A673 (cell line): ENCODE measurements around the gene ZNF35. TPM values are rescaled to one million over a fixed set of nuclear protein-coding genes. Genes with fewer than 3 reads are reported as not detected.
A peak's percentile ranks its signal among the peaks of the same experiment; 100 is the strongest.

Experiments used
- BruUV-seq: library from RNA; stranded (reverse); fragments of 400-500 nt; replicated peaks from 2 replicates; lab custom pipeline; 2021; lab: Mats Ljungman, UMichigan
- CTCF ChIA-PET: fragments of 300-600 bp; sonication (Branson Sonifier 250); formaldehyde crosslinking; loops from one replicate; lab custom pipeline; 2022; ENCODE audit warnings: antibody characterized with exemption; lab: Charles Lee
- POLR2A ChIA-PET: fragments of 300-600 bp; sonication (Branson Sonifier 250); formaldehyde crosslinking; loops from one replicate; lab custom pipeline; 2022; ENCODE audit warnings: antibody characterized with exemption; ENCODE audit not compliant: low non-redundant PET; lab: Charles Lee
- DNase-seq: peaks from one replicate; pipeline ENCODE4 v3.0.0-alpha.2; 2015; ENCODE audit warnings: low spot score
- H3K27ac ChIP-seq: fragments of 200-600 bp; sonication (generic); 2 replicates; pipeline ENCODE4 v1.5.1; 2016; ENCODE audit warnings: mixed run types, low read depth, mild to moderate bottlenecking, mixed read lengths, antibody characterized with exemption, low read length; ENCODE audit not compliant: poor library complexity, severe bottlenecking
- H3K27me3 ChIP-seq: fragments of 200-600 bp; sonication (generic); replicated peaks from 2 replicates; pipeline ENCODE4 v1.6.1; 2017; ENCODE audit warnings: mixed run types, low read depth, mild to moderate bottlenecking, mixed read lengths, antibody characterized with exemption, low read length; ENCODE audit not compliant: insufficient read depth, poor library complexity
- H3K36me3 ChIP-seq: fragments of 200-600 bp; sonication (generic); 2 replicates; pipeline ENCODE4 v1.6.1; 2016; ENCODE audit warnings: mixed run types, mild to moderate bottlenecking, mixed read lengths, antibody characterized with exemption, low read length; ENCODE audit not compliant: insufficient read depth, poor library complexity, severe bottlenecking
- H3K4me1 ChIP-seq: fragments of 200-600 bp; sonication (generic); 2 replicates; pipeline ENCODE4 v1.6.1; 2017; ENCODE audit warnings: mixed run types, mild to moderate bottlenecking, mixed read lengths, antibody characterized with exemption, low read length; ENCODE audit not compliant: insufficient read depth, poor library complexity, severe bottlenecking
- H3K4me3 ChIP-seq: fragments of 200-600 bp; sonication (generic); 2 replicates; pipeline ENCODE4 v1.5.1; 2016; ENCODE audit warnings: low read depth, mixed run types, mild to moderate bottlenecking, mixed read lengths, low read length; ENCODE audit not compliant: poor library complexity, severe bottlenecking
- H3K9me3 ChIP-seq: fragments of 200-600 bp; sonication (generic); 2 replicates; pipeline ENCODE4 v1.6.1; 2016; ENCODE audit warnings: mixed run types, low read depth, mild to moderate bottlenecking, mixed read lengths, antibody characterized with exemption, low read length; ENCODE audit not compliant: poor library complexity, severe bottlenecking
- EZH2 ChIP-seq: fragments of 200-600 bp; sonication (generic); IDR thresholded peaks from 2 replicates; pipeline ENCODE4 v1.6.1; 2017; ENCODE audit warnings: borderline replicate concordance, low read depth, mild to moderate bottlenecking, mixed read lengths, antibody characterized with exemption, low read length; ENCODE audit not compliant: poor library complexity, severe bottlenecking
- intact Hi-C: fragments of 100-400 bp; cut with micrococcal nuclease; formaldehyde crosslinking; loops from one replicate; pipeline ENCODE4 v1.10.0; 2022; ENCODE audit not compliant: unreplicated experiment
- total RNA-seq: library from RNA; stranded (reverse); gene quantifications from 2 replicates; pipeline ENCODE4 v1.2.3, GENCODE V29; 2021
- TF ChIP-seq, protein P1 (sequence below): fragments of 300-800, 200-600 bp; sonication (generic); conservative IDR thresholded peaks from 2 replicates; pipeline ENCODE4 v1.5.1; 2017; ENCODE audit warnings: low read depth, mild to moderate bottlenecking, antibody characterized with exemption, low read length, moderate library complexity, mixed read lengths

ZNF35 gene
- total RNA-seq, 1 experiment from 2014 or later, result 11.3 TPM

DNA sequence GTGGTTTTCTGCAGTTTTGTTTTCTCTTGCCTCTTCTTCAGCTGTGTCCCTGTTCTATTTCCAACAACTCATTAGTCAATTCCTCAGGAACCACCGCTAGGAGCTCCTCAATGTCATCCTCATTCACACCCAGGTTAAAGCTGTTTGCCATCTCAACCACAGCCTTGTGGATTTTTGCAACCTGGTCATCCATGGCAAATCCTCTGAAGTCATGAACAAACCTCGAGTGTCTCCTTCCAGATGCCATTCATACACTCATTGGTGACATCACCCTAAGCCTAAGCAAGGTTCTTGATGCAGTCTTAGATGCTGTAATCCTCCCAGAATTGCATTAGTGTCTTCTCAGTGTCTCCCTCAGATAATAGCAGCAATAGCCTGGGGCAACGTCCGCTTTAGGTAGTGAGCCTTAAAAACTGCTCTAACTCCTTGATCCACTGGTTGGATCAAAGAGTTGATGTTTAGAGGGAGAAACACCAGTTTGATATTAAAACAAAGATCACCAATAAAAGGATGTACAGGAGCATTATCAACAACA, 32.5 kb downstream of the ZNF35 start:
- DNase-seq, result no peak
- ChIA-PET CTCF (no interaction called here), POLR2A (no interaction called here)
- H3K9me3 ChIP-seq, result no peaks in the 10 kb centered on the region
- no peak for TF ChIP-seq EZH2
- BruUV-seq, result no TSS peak
- no peaks in the 10 kb centered on the region for H3K4me1 ChIP-seq
- H3K27ac ChIP-seq, result no peak overlapping the region
- no peak overlapping the region for H3K4me3 ChIP-seq
- H3K27me3 ChIP-seq, result no peaks in the 10 kb centered on the region
- intact Hi-C loops, result no loop called here
- no peaks in the 10 kb centered on the region for H3K36me3 ChIP-seq

DNA sequence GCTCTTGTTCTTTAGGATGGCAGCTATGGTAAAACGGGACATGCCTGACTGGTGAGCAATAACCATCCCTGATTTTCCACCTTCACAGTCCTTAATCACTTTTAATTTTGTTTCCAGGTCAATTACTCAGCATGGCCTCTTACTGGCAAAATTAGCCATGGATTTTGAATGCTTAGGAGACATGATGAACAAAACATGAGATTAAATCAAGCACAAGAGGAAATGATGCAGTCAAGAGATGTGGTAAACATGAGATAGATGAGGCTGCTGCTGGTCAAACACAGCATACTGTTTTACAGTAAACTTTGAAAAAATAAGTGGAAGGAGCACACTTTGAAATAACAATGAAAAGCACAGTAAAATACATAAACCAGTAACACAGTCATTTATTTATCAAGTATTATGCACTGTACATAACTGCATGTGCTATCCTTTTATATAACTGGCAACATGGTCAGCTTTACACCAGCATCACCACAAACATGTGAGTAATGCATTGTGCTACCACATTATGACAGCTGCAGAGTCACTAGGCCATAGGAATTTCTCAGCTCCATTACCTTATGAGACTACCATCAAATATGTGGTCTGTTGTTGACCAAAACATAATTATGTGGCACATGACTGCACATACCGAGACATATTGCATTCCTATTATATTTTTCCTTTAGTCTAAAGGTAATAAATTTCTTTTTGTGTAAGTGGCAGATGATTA, 33.8 kb downstream of the ZNF35 start:
- no peaks in the 10 kb centered on the region for H3K36me3 ChIP-seq
- CTCF ChIA-PET, result no interaction called here
- H3K27ac ChIP-seq, result no peak overlapping the region
- TF ChIP-seq, protein P1, sequence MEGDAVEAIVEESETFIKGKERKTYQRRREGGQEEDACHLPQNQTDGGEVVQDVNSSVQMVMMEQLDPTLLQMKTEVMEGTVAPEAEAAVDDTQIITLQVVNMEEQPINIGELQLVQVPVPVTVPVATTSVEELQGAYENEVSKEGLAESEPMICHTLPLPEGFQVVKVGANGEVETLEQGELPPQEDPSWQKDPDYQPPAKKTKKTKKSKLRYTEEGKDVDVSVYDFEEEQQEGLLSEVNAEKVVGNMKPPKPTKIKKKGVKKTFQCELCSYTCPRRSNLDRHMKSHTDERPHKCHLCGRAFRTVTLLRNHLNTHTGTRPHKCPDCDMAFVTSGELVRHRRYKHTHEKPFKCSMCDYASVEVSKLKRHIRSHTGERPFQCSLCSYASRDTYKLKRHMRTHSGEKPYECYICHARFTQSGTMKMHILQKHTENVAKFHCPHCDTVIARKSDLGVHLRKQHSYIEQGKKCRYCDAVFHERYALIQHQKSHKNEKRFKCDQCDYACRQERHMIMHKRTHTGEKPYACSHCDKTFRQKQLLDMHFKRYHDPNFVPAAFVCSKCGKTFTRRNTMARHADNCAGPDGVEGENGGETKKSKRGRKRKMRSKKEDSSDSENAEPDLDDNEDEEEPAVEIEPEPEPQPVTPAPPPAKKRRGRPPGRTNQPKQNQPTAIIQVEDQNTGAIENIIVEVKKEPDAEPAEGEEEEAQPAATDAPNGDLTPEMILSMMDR, result no peak
- no peak for TF ChIP-seq EZH2
- intact Hi-C loops, result no loop called here
- BruUV-seq, result no TSS peak
- POLR2A ChIA-PET, result no interaction called here
- H3K4me3 ChIP-seq, result no peak overlapping the region
- DNase-seq, result no peak
- no peaks in the 10 kb centered on the region for H3K9me3 ChIP-seq
- H3K4me1 ChIP-seq, result no peaks in the 10 kb centered on the region
- no peaks in the 10 kb centered on the region for H3K27me3 ChIP-seq

DNA sequence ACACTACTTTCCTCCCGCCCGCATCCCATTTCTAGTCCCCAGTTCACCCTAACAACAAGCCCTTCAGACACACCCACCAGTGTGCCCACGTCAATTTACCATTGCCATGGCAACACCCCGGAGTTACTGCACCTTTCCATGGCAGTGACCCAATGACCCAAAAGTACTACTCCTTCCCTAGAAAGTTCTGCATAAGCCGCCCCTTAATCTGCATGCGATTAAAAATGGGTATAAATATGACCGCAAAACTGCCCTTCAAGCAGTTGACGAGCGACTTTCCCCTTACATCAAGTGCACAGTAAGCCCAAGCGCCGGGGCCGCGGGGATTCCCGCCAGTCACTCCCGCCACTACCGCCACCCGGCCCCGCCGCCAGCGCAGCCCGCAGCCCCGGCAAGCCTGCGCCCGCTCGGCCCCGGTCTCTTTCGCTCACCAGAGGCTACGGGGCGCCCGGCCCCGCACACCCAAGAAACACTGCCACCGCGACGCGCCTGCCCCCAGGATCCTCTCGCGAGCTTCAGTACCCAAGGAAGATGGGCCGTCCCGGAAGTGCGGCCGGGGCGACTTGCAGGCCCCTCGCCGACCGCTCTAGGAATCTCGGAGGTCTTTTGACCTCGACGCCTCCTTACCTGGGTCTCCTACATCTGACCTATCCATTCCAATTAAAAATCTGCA, 36.7 kb downstream of the ZNF35 start:
- POLR2A ChIA-PET, result no interaction called here
- intact Hi-C loops, result no loop called here
- Histone ChIP-seq H3K4me1 (no peaks in the 10 kb centered on the region), H3K36me3 (no peaks in the 10 kb centered on the region), H3K27ac (no peak overlapping the region), H3K9me3 (no peaks in the 10 kb centered on the region), H3K27me3 (no peaks in the 10 kb centered on the region), H3K4me3 (peak overlapping the region; percentile 40)
- CTCF ChIA-PET, result no interaction called here
- peak; percentile 45 for DNase-seq
- TF ChIP-seq, protein P1, result no peak
- no peak for TF ChIP-seq EZH2
- no TSS peak for BruUV-seq
